ENCODE results near the gene DHX32.

The DHX32 gene

GRCh38 chr10:125801574-125801973 lies 79.5 kb downstream of the DHX32 start:
- no peak for DNase-seq

DNA sequence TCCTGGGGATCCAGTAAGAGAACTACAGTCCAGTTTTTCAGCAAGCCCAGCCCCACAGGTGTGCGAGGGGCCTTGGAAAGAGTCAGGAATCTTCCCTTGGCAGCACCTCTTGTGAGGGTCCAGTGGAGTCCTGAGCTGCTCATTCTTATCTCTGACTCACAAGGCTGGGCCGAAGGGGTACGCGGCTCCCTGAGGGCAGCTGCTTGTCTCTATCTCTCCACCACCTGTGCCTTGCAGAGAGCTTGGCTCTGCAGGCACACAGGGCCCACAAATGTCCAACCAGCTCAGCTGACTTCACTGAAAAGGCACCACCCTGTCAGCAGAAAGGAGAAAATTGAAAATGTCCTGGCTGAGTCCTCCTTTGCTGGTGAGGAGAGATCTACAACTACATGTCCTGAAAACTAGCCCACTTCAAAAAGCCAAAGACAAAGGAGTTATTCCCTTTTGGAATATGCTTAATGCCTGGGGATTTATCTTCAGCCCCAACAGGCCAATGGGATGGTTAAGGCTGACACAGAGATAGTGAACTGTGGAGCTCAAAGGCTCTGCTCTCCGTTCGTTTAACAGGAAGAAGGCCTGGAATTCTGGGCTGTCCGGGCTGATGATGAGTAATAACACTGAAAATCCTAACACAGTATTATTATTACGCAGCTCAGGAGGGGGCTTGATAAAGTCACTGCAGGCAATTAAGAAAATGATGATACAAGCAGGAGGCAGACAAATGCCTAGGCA lies 81.5 kb downstream of the DHX32 start:
- DNase-seq: no peak

DNA sequence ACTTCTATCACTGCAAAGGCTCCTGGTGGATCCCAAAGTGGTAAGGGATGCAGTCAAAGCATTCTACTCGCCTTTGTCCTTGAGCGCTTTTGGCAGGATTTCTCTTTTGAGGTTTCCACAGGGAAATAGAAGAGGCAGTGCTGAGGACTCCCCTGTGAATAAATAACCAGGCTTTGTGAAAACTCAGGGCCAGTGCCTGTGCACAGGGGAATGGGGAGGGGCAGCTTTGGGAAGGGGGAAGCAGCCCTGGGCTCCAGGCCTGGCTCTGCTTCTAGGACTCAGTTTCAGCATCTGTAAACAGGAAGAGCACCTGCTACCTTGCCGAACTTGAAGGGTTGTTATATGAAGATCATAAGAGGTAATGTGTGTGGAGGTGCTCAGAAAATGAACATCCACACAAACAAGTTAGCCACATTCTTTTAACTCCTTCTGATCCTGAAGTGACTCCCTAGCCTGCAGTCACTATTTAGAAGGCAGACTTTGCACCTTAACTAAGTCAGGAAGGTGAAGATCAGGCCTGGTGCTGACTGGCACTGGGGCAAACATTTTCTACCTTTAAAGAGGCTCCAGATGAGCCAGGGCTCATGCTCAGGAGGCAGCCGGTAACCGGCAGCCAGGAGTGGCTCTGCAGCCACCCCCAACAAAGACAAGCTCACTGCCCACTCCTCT lies 83.0 kb downstream of the DHX32 start:
- no peak for DNase-seq

GRCh38 chr10:125797424-125797823 lies 83.7 kb downstream of the DHX32 start:
- no peak for DNase-seq

GRCh38 chr10:125795637-125796190 lies 85.4 kb downstream of the DHX32 start:
- no peak for DNase-seq

GRCh38 chr10:125795128-125795527 lies 86.0 kb downstream of the DHX32 start:
- DNase-seq: no peak

GRCh38 chr10:125792342-125793300 lies 88.5 kb downstream of the DHX32 start:
- no peak for DNase-seq

GRCh38 chr10:125788156-125789034 lies 92.7 kb downstream of the DHX32 start:
- no peak for DNase-seq
